Measurements from ENCODE around the gene PHLPP1.

PHLPP1 gene

DNA sequence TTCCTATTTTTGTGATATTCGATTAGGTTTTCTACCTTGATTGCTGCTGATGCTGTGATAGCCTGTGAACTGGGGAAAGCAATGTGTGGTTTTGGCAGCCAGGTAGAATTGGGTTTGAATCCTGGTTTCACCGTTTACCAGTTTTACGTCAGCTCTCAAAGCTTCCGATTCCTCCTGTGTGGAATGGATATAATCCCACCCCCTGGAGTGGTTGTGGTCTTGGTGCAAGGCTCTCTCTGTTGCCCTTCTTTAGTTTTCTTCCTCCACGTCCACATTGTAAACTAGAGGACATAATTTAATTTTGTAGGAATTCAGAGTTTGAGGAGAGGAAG, 45.0 kb downstream of the PHLPP1 start:
- Histone ChIP-seq H4K91ac (ENCODE audit: low read length) (no peak overlapping the region), H3K27ac (ENCODE audit: low read length, poor library complexity, severe bottlenecking) (peak overlapping the region; percentile 56), H3K14ac (ENCODE audit: low read length in 2 of 2) (no peak overlapping the region), H2BK15ac (ENCODE audit: low read depth, poor library complexity, severe bottlenecking) (no peak overlapping the region), H3K23ac (ENCODE audit: low read length in 2 of 2) (no peak overlapping the region), H3K9ac (ENCODE audit: low read length) (peak overlapping the region; percentile 25), H3K4me3 (ENCODE audit: insufficient read depth in 1 of 2, low read depth in 1 of 2, low read length in 2 of 2) (peak overlapping the region in 1 of 2 experiments; percentile 33), H2BK5ac (ENCODE audit: low read depth, low read length, poor library complexity, severe bottlenecking) (no peak overlapping the region), H3K4me2 (ENCODE audit: low read length, poor library complexity, severe bottlenecking) (peak overlapping the region; percentile 52), H3K4me1 (ENCODE audit: control insufficient read depth, insufficient read depth, low read depth, low read length) (peaks cover 4% of the 10 kb centered on the region), H2AFZ (ENCODE audit: low read depth, low read length) (no peak overlapping the region), H3K18ac (ENCODE audit: low read depth in 1 of 2, low read length in 2 of 2) (peak overlapping the region in 1 of 2 experiments; percentile 9), H3K27me3 (ENCODE audit: control insufficient read depth in 1 of 2, insufficient read depth in 1 of 2, low read length in 2 of 2) (no peaks in the 10 kb centered on the region), H3K4ac (ENCODE audit: low read depth in 1 of 2, low read length in 2 of 2) (no peak overlapping the region), H2BK120ac (ENCODE audit: low read depth, low read length) (no peak overlapping the region), H2BK12ac (ENCODE audit: low read length in 2 of 2) (no peak overlapping the region), H3K36me3 (ENCODE audit: control insufficient read depth in 1 of 2, insufficient read depth in 2 of 2, low read depth in 1 of 2, low read length in 2 of 2) (no peaks in the 10 kb centered on the region), H3K9me3 (ENCODE audit: control insufficient read depth, low read length) (no peaks in the 10 kb centered on the region), H3K79me1 (replicated peaks; ENCODE audit: low read length, poor library complexity, severe bottlenecking) (peaks cover 20% of the 10 kb centered on the region), H2AK5ac (ENCODE audit: low read length, severe bottlenecking) (no peak overlapping the region), H4K8ac (ENCODE audit: low read length) (peak overlapping the region; percentile 60)
- WGBS = 72% methylated on average over 5 of the region's 5 CpGs
- no peak for DNase-seq

GRCh38 chr18:62763101-62763521, 47.8 kb downstream of the PHLPP1 start:
- H3K27me3 ChIP-seq (ENCODE audit: control insufficient read depth in 1 of 2, insufficient read depth in 1 of 2, low read length in 2 of 2) = no peaks in the 10 kb centered on the region
- peaks cover 10% of the 10 kb centered on the region for H3K79me1 ChIP-seq (replicated peaks; ENCODE audit: low read length, poor library complexity, severe bottlenecking)
- H2BK15ac ChIP-seq (ENCODE audit: low read depth, poor library complexity, severe bottlenecking) = no peak overlapping the region
- no peak overlapping the region for H4K8ac ChIP-seq (ENCODE audit: low read length)
- peak overlapping the region; percentile 15 for H4K91ac ChIP-seq (ENCODE audit: low read length)
- no peak overlapping the region for H3K9ac ChIP-seq (ENCODE audit: low read length)
- H2BK120ac ChIP-seq (ENCODE audit: low read depth, low read length) = no peak overlapping the region
- no peak overlapping the region for H3K4me3 ChIP-seq (ENCODE audit: insufficient read depth in 1 of 2, low read depth in 1 of 2, low read length in 2 of 2)
- H3K9me3 ChIP-seq (ENCODE audit: control insufficient read depth, low read length) = no peaks in the 10 kb centered on the region
- peak overlapping the region; percentile 31 for H2BK5ac ChIP-seq (ENCODE audit: low read depth, low read length, poor library complexity, severe bottlenecking)
- no peak overlapping the region for H3K4ac ChIP-seq (ENCODE audit: low read depth in 1 of 2, low read length in 2 of 2)
- peak overlapping the region in 1 of 2 experiments; percentile 75 for H3K18ac ChIP-seq (ENCODE audit: low read depth in 1 of 2, low read length in 2 of 2)
- no peak overlapping the region for H2BK12ac ChIP-seq (ENCODE audit: low read length in 2 of 2)
- WGBS = 92% methylated on average over 7 of the region's 7 CpGs
- no peak overlapping the region for H3K14ac ChIP-seq (ENCODE audit: low read length in 2 of 2)
- H2AFZ ChIP-seq (ENCODE audit: low read depth, low read length) = no peak overlapping the region
- H3K27ac ChIP-seq (ENCODE audit: low read length, poor library complexity, severe bottlenecking) = peak overlapping the region; percentile 24
- no peak overlapping the region for H3K23ac ChIP-seq (ENCODE audit: low read length in 2 of 2)
- H3K36me3 ChIP-seq (ENCODE audit: control insufficient read depth in 1 of 2, insufficient read depth in 2 of 2, low read depth in 1 of 2, low read length in 2 of 2) = no peaks in the 10 kb centered on the region
- DNase-seq = no peak
- peaks cover 6% of the 10 kb centered on the region for H3K4me1 ChIP-seq (ENCODE audit: control insufficient read depth, insufficient read depth, low read depth, low read length)
- H3K4me2 ChIP-seq (ENCODE audit: low read length, poor library complexity, severe bottlenecking) = no peak overlapping the region
- peak overlapping the region; percentile 19 for H2AK5ac ChIP-seq (ENCODE audit: low read length, severe bottlenecking)

DNA sequence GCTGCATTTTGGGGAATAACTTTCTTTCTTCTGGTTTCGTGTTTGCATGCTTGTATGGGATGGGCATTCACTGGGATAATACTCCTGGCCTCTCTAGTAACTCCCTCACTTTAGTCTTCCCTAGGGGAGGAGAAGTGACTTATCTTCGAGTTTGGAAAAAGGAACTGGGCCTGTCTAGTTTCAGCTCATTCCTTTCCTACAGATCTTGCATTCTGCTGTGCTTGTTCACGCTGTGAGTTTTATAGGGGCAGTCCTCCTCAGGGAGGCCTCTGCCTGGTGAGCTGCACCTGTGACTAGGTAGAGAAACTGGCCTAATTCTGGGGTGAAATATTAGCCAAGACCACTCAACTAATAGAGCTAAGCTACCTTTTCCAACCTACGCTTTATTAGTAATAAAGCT, 50.9 kb downstream of the PHLPP1 start:
- no peak for DNase-seq
- Histone ChIP-seq H2BK5ac (ENCODE audit: low read depth, low read length, poor library complexity, severe bottlenecking) (no peak overlapping the region), H3K4me2 (ENCODE audit: low read length, poor library complexity, severe bottlenecking) (no peak overlapping the region), H2BK120ac (ENCODE audit: low read depth, low read length) (peak overlapping the region; percentile 5), H4K91ac (ENCODE audit: low read length) (no peak overlapping the region), H3K27ac (ENCODE audit: low read length, poor library complexity, severe bottlenecking) (peak overlapping the region; percentile 83), H3K79me1 (replicated peaks; ENCODE audit: low read length, poor library complexity, severe bottlenecking) (peaks cover 8% of the 10 kb centered on the region), H3K36me3 (ENCODE audit: control insufficient read depth in 1 of 2, insufficient read depth in 2 of 2, low read depth in 1 of 2, low read length in 2 of 2) (no peaks in the 10 kb centered on the region), H3K4ac (ENCODE audit: low read depth in 1 of 2, low read length in 2 of 2) (no peak overlapping the region), H3K23ac (ENCODE audit: low read length in 2 of 2) (no peak overlapping the region), H3K9me3 (ENCODE audit: control insufficient read depth, low read length) (no peaks in the 10 kb centered on the region), H2AFZ (ENCODE audit: low read depth, low read length) (no peak overlapping the region), H2BK15ac (ENCODE audit: low read depth, poor library complexity, severe bottlenecking) (no peak overlapping the region), H4K8ac (ENCODE audit: low read length) (peak overlapping the region; percentile 49), H2BK12ac (ENCODE audit: low read length in 2 of 2) (no peak overlapping the region), H3K4me3 (ENCODE audit: insufficient read depth in 1 of 2, low read depth in 1 of 2, low read length in 2 of 2) (no peak overlapping the region), H3K18ac (ENCODE audit: low read depth in 1 of 2, low read length in 2 of 2) (no peak overlapping the region), H2AK5ac (ENCODE audit: low read length, severe bottlenecking) (peak overlapping the region; percentile 77), H3K4me1 (ENCODE audit: control insufficient read depth, insufficient read depth, low read depth, low read length) (peaks cover 5% of the 10 kb centered on the region), H3K27me3 (ENCODE audit: control insufficient read depth in 1 of 2, insufficient read depth in 1 of 2, low read length in 2 of 2) (no peaks in the 10 kb centered on the region), H3K14ac (ENCODE audit: low read length in 2 of 2) (no peak overlapping the region), H3K9ac (ENCODE audit: low read length) (no peak overlapping the region)
- WGBS = 40% methylated on average over 1 of the region's 4 CpGs

- no peak overlapping the region for H2BK15ac ChIP-seq (ENCODE audit: low read depth, poor library complexity, severe bottlenecking)
- no peaks in the 10 kb centered on the region for H3K36me3 ChIP-seq (ENCODE audit: control insufficient read depth in 1 of 2, insufficient read depth in 2 of 2, low read depth in 1 of 2, low read length in 2 of 2)
- no peak overlapping the region for H4K8ac ChIP-seq (ENCODE audit: low read length)
- H3K4ac ChIP-seq (ENCODE audit: low read depth in 1 of 2, low read length in 2 of 2) = no peak overlapping the region
- H3K9ac ChIP-seq (ENCODE audit: low read length) = no peak overlapping the region
- no peak overlapping the region for H3K23ac ChIP-seq (ENCODE audit: low read length in 2 of 2)
- H3K79me1 ChIP-seq (replicated peaks; ENCODE audit: low read length, poor library complexity, severe bottlenecking) = peaks cover 10% of the 10 kb centered on the region
- peak overlapping the region; percentile 89 for H2BK5ac ChIP-seq (ENCODE audit: low read depth, low read length, poor library complexity, severe bottlenecking)
- no peak overlapping the region for H3K14ac ChIP-seq (ENCODE audit: low read length in 2 of 2)
- peak overlapping the region; percentile 94 for H2AK5ac ChIP-seq (ENCODE audit: low read length, severe bottlenecking)
- no peak overlapping the region for H2AFZ ChIP-seq (ENCODE audit: low read depth, low read length)
- H3K18ac ChIP-seq (ENCODE audit: low read depth in 1 of 2, low read length in 2 of 2) = no peak overlapping the region
- peak overlapping the region; percentile 96 for H3K27ac ChIP-seq (ENCODE audit: low read length, poor library complexity, severe bottlenecking)
- H4K91ac ChIP-seq (ENCODE audit: low read length) = no peak overlapping the region
- no peaks in the 10 kb centered on the region for H3K9me3 ChIP-seq (ENCODE audit: control insufficient read depth, low read length)
- no peaks in the 10 kb centered on the region for H3K27me3 ChIP-seq (ENCODE audit: control insufficient read depth in 1 of 2, insufficient read depth in 1 of 2, low read length in 2 of 2)
- WGBS = 79% methylated on average over 4 of the region's 5 CpGs
- peaks cover 5% of the 10 kb centered on the region for H3K4me1 ChIP-seq (ENCODE audit: control insufficient read depth, insufficient read depth, low read depth, low read length)
- no peak overlapping the region for H3K4me2 ChIP-seq (ENCODE audit: low read length, poor library complexity, severe bottlenecking)
- no peak overlapping the region for H3K4me3 ChIP-seq (ENCODE audit: insufficient read depth in 1 of 2, low read depth in 1 of 2, low read length in 2 of 2)
- H2BK12ac ChIP-seq (ENCODE audit: low read length in 2 of 2) = no peak overlapping the region
- H2BK120ac ChIP-seq (ENCODE audit: low read depth, low read length) = no peak overlapping the region
- DNase-seq = peak; percentile 40
These were observed 52.0 kb downstream of the PHLPP1 start for GRCh38 chr18:62767321-62767720.
